NCI-H1105 (cell line): Measurements from ENCODE around the gene PHRF1.
"Not testable (repeated sequence)": the region's sequence is repeated elsewhere in the genome, so short reads cannot be mapped to it uniquely, and the experiment has no call there.

Experiments
- DNase-seq: peaks from one replicate; lab custom pipeline; 2025; lab: John Stamatoyannopoulos, UW

Gene PHRF1

DNA sequence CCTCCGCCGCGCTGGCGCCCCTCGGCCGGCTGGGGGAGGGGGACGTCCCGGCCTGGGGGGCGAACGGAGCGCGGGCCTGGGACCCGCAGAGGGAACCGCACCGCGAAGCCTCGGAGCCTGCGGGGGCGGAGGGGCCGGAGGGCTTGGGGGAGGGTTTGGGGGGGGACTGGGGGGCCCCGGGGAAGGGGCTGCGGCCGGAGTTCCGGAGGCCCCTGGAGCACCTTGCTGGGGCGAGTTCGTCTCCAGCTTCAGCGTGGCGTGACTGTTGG, 51.0 kb downstream of the PHRF1 start:
- no peak for DNase-seq

DNA sequence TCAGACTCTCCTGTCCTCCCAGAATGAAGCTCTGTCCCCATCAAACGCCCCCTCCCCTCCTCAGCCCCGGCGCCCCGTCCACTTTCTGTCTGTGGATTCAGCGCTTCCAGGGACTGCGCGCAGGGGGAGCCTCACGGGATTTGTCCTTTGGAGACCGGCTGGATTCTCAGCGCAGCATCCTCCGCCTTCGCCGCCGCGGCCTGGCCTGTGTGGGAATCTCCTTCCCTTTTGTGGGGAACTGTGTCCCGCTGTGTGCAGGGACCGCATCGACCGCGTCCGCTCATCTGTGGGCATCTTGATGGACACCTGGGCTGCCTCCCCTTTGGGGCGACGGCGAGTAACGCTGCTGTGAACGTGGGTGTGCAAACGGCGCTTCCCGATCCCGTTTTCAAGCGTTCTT, 51.8 kb downstream of the PHRF1 start:
- no peak for DNase-seq

DNA sequence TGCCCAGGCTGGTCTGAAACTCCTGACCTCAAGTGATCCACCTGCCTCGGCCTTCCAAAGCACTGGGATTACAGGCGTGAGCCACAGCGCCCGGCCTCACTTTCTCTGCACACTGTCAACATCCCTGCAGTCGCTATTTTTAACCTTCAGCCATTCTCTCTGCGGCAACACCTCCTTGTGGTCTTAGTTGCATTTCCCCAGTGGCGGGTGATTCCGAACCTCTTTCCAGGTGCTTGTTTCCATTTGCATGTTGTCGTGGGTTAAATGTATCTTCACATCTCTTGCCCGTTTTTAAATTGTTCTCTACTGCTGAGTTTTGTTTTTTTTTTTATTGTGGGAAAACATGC, 52.9 kb downstream of the PHRF1 start:
- no peak for DNase-seq

DNA sequence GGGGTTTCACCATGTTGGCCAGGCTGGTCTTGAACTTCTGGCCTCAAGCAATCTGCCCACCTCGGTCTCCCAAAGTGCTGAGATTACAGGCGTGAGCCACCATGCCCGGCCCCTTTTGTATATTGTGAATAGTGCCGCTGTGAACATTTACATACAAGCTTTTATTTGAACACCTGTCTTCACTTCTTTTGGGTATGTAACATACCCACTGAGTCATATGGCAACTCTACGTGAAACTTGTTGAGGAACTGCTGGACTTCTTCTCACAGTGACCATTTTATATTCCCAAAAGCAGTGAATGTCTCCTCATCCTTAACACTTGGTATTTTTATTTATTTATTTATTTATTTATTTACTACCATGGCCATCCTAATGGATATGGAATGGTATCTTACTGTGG, 54.6 kb downstream of the PHRF1 start:
- no peak for DNase-seq

DNA sequence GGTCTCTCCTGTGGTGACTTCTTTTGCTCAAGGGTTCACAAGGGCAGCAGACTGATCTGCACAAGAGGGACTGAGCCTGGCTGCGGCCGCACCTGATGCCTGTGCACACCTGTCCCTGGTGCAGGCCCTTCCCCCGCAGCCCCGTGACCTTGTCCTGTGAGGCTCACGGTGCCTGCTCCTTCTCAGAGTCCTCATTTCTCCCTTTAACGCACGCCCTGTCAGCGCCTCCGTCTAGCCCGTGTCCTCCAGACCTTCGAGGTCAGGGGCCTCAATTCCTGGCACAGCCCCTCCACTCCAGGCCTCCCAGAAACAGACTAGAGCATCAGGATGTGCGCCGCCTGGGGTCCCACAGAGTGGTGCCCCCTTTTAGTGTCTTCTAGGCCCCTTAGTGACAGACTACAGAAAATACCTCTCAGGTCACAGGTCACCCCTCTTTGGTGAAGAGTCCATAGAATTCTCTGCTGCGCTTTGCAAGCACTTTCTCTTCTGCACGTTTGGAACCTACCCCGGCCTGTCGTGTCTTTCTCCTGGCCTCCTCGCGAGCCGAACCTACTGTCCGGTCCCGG, 59.8 kb downstream of the PHRF1 start:
- DNase-seq = no peak

DNA sequence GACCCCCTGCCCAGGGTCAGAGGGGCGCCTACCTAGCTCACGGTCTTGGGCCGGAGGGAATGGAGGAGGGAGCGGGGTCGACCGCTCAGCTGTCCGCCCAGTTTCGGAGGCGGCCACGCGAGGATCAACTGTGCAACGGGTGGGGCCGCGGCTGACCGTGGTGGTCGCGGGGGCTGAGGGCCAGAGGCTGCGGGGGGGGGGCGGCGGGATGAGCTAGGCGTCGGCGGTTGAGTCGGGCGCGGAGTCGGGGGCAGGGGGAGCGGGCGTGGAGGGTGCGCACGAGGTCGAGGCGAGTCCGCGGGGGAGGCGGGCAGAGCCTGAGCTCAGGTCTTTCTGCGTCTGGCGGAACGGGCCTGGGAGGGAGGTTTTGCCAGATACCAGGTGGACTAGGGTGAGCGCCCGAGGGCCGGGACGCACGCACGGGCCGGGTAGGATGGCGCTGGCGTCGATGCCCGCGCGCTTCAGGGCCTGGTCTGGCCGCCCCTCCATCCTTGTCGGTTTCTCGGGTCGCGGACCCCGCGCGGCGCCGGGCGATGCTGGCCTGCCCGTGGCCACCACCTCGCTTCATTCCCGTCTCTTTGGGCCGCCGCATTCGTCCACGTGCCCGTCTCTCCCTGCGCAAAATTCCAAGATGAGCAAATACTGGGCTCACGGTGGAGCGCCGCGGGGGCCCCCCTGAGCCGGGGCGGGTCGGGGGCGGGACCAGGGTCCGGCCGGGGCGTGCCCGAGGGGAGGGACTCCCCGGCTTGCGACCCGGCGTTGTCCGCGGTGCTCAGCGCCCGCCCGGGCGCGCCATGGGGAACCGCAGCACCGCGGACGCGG, 60.5 kb downstream of the PHRF1 start, which contains the start of gene DRD4:
Gene DRD4, plus strand, starts transcription at position 759 of the 822 bp plus-strand sequence. Its CDS starts 36 bp downstream, at position 795.
- DNase-seq = no peak

DNA sequence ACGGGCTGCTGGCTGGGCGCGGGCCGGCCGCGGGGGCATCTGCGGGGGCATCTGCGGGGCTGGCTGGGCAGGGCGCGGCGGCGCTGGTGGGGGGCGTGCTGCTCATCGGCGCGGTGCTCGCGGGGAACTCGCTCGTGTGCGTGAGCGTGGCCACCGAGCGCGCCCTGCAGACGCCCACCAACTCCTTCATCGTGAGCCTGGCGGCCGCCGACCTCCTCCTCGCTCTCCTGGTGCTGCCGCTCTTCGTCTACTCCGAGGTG, 61.0 kb downstream of the PHRF1 start:
- DNase-seq = no peak

DNA sequence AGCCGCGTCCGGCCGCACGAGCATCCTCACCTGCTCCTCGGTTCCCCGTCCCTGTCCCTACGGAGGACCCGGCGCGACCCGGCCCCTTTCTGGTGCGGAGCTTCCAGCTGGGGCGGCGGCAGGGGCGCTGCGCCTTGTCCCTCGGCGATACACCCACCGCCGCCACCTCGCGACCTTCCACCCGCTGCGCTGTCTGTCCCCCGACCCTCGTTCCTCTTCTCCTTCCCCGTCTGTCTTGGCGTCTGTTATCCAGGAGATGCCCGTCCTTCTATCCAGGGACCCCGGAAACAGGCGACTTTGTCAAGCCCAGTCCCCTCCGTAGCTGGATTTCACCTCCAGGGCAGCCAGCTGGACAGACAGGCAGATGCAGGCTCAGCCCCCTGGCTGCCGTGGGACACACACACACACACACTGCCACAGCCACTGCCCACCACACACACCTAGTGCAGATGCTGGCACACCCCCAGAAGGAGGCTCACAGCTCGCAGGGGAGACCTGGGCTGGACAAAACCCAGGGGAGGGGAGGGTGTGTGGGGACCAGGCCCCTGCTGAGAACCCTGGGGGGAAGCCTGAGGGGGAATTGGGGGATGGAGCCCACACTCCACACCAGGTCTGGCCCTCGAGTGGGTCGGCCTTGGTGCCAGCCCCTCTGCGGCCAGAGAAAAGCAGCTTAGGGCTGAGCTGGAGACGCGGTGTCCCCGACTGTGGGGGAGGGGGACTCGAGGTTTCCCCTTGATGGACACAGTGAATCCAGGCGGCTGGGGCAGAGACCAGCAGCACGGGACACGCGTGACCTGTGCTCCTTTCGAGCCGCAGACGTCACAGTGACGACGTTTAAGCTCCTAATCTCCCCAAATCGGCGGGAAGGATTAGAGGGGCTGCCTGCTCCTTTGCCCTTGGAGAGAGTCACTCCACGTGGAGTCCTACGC, 61.6 kb downstream of the PHRF1 start:
- DNase-seq = no peak

DNA sequence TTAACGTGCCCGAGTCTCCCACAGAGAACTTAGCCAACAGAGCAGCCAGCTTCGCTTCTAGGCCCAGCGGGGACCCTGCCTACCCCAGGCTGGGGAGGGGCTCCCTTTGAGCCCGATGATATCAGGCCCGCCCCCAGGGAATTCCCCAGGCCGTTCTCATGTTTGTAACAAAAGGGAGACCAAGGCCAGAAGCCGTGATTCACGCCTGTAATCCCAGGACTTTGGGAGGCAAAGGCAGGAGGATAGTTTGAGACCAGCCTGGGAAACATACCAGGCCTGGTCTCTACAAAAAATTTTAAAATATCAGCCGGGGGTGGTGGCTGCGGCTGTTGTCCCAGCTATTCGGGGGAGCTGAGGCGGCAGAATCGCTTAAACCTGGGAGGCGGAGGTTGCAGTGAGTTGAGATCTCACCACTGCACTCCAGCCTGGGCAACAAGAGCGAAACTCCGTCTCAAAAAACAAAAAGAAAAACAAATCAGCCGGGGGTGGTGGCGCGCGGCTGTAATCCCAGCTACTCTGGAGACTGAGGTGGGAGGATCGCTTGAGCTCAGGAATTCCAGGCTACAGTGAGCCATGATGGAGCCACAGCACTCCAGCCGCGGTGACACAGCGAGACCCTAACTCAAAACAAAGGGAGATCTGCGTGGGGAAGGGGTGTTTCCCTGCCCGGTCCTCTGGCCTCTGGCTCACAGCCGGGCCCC, 62.5 kb downstream of the PHRF1 start:
- DNase-seq = no peak

DNA sequence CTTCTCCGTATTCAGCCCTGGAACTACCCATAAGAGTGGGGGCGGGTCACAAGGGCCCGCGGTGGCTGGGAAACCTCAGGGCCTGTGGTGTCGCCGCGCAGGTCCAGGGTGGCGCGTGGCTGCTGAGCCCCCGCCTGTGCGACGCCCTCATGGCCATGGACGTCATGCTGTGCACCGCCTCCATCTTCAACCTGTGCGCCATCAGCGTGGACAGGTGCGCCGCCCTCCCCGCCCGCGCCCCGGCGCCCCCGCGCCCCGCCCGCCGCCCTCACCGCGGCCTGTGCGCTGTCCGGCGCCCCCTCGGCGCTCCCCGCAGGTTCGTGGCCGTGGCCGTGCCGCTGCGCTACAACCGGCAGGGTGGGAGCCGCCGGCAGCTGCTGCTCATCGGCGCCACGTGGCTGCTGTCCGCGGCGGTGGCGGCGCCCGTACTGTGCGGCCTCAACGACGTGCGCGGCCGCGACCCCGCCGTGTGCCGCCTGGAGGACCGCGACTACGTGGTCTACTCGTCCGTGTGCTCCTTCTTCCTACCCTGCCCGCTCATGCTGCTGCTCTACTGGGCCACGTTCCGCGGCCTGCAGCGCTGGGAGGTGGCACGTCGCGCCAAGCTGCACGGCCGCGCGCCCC, 63.2 kb downstream of the PHRF1 start:
- no peak for DNase-seq

DNA sequence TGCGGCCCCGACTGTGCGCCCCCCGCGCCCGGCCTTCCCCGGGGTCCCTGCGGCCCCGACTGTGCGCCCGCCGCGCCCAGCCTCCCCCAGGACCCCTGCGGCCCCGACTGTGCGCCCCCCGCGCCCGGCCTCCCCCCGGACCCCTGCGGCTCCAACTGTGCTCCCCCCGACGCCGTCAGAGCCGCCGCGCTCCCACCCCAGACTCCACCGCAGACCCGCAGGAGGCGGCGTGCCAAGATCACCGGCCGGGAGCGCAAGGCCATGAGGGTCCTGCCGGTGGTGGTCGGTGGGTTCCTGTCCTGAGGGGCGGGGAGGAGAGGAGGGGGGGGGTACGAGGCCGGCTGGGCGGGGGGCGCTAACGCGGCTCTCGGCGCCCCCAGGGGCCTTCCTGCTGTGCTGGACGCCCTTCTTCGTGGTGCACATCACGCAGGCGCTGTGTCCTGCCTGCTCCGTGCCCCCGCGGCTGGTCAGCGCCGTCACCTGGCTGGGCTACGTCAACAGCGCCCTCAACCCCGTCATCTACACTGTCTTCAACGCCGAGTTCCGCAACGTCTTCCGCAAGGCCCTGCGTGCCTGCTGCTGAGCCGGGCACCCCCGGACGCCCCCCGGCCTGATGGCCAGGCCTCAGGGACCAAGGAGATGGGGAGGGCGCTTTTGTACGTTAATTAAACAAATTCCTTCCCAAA, 63.9 kb downstream of the PHRF1 start:
- DNase-seq = no peak

DNA sequence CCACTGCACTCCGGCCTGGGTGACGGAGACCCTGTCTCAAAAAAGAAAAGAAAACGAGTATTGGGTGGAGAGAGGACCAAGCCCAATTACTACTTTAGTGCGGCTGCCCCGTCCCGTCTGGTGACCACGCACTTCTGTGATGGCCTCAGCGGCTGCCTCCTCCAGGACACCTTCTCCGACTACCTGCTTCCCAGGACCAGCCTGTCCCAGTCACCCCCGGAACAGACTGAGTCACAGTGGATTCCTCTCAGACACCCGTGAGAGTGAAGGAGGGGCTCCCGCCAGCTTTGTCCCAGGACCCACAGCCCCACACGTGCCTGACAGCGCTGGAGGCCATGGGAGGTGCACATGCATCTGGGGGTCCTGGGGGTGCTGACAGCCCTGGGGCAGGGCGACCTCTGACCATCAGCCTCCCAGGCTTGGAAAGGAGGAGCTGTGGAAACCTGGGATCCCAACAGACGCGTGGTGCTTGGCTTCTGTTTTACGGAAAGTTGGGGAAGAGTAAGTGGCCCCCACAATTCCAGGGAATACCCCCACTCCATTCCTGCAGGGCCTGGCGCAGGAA, 65.6 kb downstream of the PHRF1 start:
- no peak for DNase-seq

DNA sequence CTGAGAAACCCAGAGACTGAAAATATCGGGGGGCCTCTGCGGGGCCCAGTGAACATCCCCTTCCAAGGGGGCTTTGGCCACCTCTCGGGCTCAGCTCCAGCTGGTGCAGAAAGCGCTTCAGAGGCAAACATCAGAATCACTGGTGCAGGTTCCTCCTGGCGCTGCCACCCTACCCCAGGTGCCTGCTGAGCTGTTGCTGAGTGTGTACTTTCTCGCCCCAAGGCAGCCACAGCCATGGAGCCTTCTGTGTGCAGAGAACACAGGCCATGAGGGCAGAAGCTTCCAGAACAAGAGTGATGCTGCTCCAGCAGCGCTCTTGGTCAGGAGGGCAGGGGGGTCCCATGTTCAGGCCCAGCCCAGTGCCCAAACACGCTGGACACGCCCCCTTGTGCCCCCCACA, 67.1 kb downstream of the PHRF1 start:
- no peak for DNase-seq

DNA sequence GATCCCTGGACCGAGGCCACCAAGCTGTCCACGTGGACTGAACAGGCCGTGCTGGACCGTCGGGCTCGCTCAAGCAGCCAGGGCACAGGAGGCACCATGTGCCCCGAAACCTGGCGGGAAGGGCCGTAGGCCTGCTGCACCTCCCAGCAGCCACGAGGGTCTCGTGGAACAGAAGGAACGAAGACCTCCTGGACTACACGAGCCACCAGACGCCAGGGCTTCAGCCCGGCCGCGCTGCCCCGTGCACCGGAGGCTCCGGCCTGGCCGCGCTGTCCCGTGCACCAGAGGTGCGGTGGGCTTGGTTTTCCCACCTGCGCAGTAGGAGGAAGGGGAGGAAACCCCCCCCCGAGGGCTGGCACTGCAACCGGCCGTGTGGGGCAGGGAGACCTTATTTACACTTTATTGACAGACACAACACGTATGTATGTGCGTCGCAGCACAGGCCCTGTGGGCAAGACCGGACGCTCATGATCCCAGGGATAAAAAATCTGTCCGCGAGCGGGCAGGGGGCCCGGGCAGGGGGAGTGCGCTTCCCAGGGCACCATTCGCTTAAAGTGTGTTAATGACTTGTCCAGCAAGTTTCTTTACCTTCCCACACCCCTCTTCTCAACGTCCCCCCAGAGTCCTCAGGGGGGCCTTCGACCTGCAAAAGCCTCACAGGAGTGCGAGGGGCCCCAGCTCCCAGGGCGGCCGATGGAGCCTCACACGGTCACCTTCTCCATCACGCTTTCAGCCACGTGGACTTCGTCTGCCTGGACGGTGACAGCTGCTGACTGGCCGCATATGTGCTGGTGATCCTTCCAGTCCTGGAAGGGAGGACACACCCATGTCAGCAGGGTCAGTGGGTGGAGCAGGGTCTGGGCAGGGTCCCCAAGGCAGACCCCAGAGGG, 67.8 kb downstream of the PHRF1 start:
- DNase-seq = no peak

DNA sequence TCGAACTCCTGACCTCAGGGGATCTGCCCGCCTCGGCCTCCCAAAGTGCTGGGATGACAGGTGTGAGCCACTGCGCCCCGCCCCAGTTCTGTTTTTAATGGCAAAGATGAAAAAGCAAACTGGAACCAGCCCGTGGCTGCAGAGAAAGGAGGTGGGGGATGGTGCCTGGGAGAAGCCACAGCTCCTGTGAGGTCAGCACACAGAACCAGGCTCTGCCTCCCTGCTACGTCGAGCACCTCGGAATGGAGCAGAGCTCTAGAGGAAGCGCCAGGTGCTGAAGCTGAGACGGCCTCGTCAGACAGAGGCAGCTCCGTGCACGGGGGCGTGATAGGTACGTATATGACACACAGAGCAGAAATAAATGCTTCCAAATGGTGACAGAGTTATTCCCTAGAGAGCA, 69.3 kb downstream of the PHRF1 start:
- DNase-seq = no peak

DNA sequence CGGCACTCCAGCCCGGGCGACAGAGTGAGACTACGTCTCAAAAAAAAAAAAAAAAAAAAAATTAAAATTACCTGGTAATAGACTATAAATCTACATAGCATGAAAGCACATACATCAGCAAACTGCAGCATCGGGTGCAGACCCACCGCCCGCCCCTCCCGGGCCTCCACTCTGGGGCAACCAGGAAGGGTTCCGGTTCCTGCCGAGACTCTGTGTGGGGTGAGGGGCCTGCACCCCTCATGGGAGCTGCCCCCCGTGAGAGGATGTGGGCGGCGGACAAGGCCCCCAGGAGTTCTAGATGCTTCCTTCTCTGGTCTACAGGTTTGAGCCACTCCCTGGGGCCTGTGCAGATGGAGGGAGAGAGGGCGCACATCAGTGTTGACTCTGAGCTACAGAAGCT, 69.9 kb downstream of the PHRF1 start:
- DNase-seq = no peak

DNA sequence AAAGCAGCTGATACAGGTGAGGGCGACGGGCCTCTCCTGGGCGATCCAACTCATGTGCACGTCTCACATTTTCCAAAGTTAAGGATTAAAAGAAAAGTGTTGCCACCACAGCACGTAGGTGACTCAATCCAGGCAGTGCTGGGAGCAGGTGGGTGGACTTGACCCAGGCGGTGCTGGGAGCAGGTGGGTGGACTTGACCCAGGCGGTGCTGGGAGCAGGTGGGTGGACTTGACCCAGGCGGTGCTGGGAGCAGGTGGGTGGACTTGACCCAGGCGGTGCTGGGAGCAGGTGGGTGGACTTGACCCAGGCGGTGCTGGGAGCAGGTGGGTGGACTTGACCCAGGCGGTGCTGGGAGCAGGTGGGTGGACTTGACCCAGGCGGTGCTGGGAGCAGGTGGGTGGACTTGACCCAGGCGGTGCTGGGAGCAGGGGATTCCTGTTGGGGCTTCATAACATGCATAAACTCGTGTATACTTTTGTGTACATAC, 71.4 kb downstream of the PHRF1 start:
- not testable (repeated sequence) for DNase-seq

DNA sequence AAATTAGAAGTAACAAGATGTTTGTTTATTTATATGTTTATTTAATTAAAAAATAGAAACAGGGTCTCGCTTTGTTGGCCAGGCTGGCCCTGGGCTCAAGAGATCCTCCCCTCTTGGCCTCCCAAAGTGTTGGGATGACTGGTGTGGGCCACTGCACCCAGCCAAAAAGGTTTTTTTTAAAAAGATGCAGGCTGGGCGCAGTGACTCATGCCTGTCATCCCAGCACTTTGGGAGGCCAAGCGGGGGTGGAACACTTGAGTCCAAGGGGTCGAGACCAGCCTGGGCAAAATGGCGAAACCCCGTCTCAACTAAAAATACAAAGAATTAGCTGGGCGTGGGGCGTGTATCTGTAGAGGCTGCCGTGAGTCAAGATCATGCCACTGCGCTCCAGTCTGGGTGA, 74.2 kb downstream of the PHRF1 start:
- no peak for DNase-seq

DNA sequence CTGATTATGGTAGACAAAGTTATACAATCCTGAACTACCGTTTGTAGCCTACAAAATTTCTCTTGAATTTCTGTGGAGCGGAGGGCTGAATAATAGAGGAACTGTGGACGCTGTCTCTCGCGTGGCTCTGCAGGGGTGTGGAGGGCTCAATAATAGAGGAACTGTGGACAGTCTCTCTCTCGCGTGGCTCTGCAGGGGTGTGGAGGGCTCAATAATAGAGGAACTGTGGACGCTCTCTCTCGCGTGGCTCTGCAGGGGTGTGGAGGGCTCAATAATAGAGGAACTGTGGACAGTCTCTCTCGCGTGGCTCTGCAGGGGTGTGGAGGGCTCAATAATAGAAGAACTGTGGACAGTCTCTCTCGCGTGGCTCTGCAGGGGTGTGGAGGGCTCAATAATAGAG, 76.9 kb downstream of the PHRF1 start:
- not testable (repeated sequence) for DNase-seq

DNA sequence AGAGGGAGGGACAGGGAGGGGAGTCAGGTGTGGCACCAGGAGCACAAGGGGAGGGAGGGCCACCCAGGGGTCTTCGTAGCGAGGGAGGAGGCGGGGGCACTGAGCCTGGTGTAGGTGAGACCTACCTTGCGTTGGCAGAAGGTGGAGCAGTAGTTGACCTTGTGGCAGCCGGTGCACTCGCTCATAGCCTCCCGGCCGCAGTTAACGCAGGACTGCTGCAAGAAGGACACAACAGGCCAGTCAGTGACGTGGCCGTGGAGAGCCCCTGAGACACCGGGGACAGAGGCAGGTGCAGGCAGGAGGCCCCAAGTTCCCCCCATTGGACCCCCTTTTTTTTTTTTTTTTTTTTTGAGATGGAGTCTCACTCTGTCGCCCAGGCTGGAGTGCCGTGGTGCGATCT, 77.6 kb downstream of the PHRF1 start:
- no peak for DNase-seq
